Effector CD4-positive, alpha-beta T cell (primary cell): Measurements from ENCODE around the gene ELL3.
A peak's percentile ranks its signal among the peaks of the same experiment; 100 is the strongest.
"Not testable (repeated sequence)": the region's sequence is repeated elsewhere in the genome, so short reads cannot be mapped to it uniquely, and the experiment has no call there.

ENCODE experiments used
- DNase-seq: peaks from one replicate; pipeline ENCODE4 v3.0.0-alpha.2; 2020

ELL3 gene

DNA sequence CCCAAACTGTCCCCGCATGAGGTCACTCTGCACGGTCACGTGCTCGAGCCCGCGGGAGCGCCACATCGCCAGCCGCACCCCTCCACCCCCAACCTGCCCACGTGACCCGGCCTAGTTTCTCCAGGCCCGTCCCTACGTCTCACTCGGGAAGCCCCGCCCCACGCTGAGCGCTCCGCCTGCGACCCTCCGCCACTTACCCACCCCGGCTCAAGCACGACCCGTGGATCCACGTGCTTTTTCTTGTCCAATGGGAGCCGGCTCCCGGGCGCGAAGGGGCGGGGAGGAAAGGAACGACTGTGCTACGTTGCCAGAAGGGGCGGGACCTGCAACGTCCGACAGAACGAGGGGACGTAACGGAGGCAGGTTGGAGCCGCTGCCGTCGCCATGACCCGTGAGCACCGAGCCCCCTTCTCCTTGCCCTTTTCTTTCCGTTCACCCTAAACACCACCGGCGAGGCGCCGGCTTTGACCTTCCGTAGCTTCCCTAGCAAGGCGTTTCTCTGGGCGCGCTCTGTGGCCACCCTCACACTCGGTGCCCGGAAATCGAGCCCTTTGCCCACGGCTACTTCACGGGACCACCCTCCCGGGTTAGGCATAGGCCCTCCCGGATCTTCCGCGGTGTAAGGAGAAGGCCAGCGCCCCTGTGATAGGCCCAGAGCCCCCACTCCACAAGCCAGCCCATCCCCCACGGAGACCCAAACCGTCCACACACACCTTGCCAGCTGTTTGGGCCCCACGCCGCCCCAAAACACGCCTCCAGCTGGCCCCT lies 15.4 kb upstream of the ELL3 start, which contains the start of gene SERF2:
Gene SERF2 (plus strand): TSS at position 328 of the 768 bp plus-strand sequence. CDS start 57 bp downstream, at position 385.
- DNase-seq = peak; percentile 99

DNA sequence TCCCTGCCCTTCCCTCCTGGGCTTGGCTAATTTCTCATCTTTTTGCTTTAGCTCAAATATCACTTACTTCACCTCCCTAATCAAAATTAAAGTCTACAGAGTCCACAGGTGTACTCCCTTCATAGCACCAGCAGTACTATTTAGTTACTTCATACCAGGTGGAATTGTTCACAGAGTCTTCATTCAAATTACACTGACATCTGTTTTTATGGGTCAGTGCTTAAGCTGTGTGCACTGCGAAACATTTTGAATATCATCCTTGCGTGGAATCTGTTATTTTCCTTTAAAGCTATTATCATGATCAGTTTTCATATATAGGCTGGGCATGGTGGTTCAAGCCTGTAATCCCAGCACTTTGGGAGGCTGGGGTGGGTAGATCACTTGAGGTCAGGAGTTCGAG lies 12.6 kb upstream of the ELL3 start:
- no peak for DNase-seq

- DNase-seq = no peak
These were observed 2.2 kb upstream of the ELL3 start for GRCh38 chr15:43779016-43779415.

DNA sequence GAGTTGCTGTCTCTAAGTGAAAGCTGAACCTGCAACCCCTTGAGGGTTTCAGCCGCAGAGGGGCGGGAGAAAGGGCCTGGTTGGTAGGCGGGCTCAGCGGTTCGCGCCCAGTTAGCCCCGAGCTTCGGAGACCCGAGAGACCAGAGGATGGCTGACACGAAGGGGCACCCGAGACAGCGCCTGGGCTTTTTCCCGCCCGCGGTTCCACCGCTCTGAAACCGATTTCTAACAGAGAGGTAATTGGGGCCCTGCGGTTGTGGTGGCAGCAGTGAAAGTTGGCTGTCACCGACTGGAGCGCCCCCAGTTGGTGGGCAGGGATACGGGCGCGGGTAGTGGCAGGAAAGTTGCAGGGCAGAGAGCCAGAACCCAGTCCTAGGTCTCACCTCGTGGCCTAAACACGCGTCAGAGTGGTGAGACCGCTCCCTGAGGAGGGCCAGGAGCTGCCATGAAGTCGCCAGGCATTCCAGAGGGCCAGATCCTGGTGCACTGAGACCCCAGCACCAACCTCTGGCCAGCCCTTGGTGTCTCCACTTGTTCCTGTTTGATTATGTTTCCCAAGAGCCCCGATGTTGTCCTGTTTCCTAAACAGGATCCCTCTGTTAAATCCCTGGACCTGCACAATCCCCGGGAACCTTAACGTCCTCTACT lies 625 bp upstream of the ELL3 start:
- DNase-seq = peak; percentile 78

DNA sequence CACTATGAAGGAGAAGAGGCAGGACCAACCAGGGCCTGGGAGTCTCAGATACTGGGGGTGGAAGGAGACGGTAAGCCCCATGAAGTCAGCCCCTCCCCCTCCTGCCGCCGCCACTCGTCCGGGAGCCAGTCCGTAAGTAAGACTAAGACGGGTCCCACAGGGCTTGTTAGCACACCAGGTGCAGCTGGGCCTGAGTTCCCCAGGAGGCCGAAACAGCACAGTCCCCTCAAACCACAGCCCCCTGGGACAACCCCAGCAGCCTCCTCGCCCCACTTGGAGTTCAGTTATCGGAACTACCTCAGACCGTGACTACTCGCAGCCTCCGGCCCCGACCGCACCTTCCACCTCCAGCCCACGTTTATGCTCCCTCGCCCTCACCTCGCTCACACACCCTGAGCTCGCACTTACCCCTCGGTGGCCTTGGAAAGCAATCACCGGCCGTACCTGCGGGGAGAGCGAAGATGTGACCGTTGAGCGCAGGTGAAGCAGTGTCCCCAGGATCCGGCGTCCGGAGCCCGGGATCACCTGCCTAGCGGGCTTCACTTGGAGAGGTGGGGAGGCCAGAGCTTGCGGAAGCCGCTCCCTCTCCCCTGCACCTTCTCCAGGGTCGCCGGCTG lies 557 bp downstream of the ELL3 start:
- no peak for DNase-seq

DNA sequence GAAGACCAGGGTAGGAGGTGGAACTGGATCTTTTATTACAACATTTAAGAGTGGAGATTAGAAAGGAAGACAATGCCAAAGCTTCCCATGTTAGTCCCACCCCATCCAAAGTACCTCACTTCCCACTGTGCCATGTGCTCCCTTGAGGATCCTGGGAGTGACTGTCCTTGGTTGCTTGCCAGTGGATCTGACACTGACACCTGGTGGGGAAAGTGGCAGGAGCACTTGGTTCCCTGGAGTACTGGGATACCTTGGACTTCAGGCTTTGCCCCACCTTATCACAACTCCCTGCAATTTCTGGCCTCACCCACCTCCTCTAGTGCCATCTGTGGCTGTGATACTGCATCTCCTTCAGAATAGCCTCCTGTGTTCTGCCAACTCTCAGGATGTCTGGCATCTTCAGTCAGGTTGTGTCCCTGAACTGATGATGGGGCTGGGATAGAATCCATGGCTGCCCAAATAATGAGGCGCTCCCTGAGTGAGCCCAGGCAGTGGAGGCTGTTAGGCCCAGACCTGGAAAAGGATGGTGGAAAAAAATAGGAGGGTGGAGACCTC lies 1.3 kb downstream of the ELL3 start:
- no peak for DNase-seq

DNA sequence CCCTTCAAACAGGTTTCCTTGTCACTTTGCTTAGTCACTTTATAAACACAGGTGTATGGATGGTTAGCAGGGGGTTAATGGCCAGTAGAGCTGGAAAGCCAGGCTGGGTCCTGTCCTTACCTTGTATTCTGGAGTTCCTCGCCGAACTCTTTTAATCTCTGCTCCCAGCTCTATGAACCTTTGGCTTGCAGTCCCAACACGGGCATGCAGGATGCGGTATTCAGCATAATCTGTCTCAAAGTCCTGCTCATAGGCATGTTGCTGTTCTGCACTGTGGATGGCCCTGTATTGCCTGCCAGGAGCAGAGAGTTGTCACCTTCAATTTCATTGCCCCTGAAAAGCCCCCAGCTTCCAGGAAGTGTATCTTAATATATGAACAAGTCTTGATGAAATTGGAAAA lies 2.7 kb downstream of the ELL3 start:
- no peak for DNase-seq

- no peak for DNase-seq
These were observed 4.1 kb downstream of the ELL3 start for GRCh38 chr15:43772624-43773023.

GRCh38 chr15:43771816-43772215 lies 5.0 kb downstream of the ELL3 start:
- no peak for DNase-seq

DNA sequence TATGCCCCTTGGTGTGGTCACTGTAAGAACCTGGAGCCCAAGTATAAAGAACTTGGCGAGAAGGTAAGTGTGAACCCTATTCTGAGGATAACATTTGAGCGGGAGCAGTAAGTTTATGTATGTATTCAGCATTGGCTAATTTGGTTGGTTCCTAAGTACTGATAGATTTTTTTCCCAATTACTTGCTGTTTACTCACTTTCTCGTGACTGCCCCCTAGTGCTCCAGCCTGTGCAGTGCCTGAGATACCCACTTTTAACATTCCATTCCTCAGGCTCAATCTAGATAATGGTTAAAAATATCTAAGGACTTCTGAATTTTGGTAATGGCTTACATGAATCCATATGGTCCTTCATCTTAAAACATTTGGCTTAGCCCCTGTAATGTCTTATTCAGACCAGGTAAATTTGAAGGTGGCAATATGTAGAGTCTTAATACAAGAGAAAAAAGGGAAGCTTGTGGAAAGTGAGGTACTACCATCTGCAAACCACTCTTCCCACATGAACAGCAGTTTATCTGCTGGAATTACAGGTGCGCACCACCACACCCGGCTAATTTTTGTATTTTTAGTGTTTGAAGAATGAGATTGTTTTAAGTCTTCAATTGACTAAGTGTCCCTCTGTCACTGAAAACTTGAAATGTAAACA lies 7.1 kb downstream of the ELL3 start:
- DNase-seq = peak; percentile 54

GRCh38 chr15:43763819-43764446 lies 12.8 kb downstream of the ELL3 start:
- no peak for DNase-seq

DNA sequence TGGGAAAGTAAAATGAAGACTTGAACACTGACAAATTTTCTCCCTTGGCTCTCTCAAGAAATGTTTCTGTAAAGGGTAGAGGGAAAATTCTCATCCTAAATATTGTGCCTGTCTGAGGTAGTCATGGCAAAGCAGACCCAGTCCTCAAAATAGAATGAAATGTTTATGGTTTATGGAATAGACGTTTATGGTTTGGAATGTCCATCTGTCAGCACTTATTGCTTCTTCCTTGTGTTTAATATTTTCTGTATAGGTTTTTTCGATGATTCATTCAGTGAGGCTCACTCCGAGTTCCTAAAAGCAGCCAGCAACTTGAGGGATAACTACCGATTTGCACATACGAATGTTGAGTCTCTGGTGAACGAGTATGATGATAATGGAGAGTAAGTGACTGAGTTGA lies 13.9 kb downstream of the ELL3 start:
- DNase-seq = no peak

DNA sequence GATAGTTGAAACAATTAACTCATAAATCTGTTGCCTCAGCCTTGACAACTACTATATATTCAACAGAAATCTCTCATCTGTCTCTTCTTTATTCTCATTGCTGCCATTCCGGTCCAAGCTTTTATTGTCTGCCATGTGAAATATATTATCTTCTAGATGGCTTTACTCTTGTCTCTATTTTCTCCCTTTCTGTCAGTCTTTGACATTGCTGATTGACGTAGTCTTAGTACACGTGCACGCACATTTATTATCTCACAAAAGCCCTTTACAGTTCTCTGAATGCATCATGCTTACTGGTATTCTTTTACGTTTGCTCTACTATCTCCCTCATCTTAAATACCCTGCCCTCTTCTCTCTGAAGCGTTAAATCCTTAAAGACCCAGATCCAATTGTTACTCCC lies 24.9 kb downstream of the ELL3 start:
- no peak for DNase-seq

GRCh38 chr15:43749690-43750345 lies 26.9 kb downstream of the ELL3 start:
- peak; percentile 14 for DNase-seq

DNA sequence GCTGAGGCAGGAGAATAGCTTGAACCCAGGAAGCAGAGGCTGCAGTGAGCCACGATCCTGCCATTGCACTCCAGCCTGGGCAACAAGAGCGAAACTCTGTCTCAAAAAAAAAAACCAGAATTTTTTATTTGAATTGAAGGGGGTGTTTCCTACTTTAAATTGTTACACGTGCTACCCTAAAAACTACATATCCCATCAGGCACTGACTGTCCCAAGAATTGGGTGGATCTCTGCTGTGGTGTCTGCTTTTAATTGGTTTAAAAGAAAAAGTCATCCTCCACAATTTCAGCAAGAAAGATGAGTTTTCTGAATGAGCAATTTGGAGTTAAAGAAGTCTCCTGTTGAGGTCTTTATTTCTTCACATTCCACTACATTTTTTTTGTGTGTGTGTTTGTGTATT lies 28.4 kb downstream of the ELL3 start:
- DNase-seq = peak; percentile 8

DNA sequence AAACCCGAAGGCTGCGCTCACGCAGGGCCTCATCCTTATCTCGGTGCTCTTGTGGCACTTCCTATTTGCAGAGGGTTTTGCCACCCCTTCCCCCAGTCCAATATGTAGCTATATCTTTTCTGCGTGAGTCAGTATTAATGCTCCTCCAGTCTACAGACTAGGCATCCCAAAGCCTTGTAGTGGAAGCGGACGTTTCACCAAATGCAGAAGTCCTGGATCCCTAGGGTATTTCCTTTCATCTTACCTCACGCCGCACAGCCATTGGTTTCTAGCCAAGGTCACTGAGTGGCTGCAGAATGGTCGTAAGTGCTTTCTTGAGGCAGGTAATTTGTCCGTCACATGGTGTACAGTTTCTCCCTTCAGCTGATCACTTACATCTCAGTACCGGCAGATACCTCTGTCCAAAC lies 29.9 kb downstream of the ELL3 start:
- DNase-seq = peak; percentile 7

GRCh38 chr15:43746245-43746902 lies 30.4 kb downstream of the ELL3 start, which contains the start of gene PDIA3:
TSS of gene PDIA3 (plus strand) at chr15:43746438. CDS start at chr15:43746540, 102 bp downstream.
- peak; percentile 82 for DNase-seq

GRCh38 chr15:43735416-43735815 lies 41.4 kb downstream of the ELL3 start:
- no peak for DNase-seq

GRCh38 chr15:43728053-43728725 lies 48.6 kb downstream of the ELL3 start:
- not testable (repeated sequence) for DNase-seq

- not testable (repeated sequence) for DNase-seq
These were observed 50.5 kb downstream of the ELL3 start for GRCh38 chr15:43726306-43726705.

DNA sequence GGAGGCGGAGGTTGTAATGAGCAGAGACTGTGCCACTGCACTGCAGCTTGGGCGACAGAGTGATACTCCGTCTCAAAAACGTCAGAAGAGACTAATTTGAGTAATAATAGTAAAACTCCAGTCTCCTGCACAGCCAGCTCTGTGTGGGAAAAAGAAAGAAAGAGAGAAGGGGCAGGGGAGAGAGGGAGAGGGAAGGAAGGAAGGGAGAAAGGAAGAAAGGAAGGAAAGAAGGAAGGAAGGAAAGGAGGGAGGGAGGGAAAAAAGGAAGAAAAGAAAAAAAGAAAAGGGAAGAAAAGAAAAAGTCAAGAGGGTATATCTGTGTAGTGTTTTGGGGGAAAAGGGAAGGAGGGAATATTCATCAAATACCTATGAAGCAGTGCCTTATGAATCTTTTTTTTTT lies 53.6 kb downstream of the ELL3 start:
- DNase-seq = no peak
